ENCODE results near the gene RGS7BP.

DNA sequence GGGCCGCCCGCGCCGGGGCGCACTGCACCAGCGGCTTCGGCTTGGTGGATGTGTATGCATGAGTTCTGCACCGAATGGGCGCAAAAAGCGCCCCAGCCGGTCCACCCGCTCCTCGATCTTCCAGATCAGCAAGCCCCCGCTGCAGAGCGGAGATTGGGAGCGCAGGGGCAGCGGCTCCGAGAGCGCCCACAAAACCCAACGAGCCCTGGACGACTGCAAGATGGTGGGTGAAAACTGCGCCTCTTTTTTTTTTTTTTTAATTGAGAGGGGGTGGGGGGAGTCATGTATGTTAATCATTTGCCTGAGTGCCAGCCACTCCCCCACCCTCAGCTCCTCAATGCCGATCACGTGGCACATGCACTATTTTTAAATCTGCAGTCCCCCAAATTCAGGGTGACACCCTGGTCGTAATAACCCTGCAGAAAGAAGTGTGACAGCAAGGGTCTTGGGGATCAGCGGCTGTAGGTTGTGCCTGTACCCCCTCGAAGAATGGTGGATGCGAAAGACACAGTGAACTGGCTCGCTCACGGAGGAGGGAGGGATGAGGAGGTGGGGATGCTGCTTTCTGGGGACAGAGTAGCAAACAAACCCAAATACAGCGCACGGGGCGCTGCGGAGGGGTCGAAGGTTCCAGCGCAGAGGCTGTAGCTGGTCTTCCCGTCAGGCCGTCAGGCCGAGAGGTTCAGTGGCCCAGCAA lies 900 bp downstream of the RGS7BP start:
- TF ChIP-seq, protein P1, sequence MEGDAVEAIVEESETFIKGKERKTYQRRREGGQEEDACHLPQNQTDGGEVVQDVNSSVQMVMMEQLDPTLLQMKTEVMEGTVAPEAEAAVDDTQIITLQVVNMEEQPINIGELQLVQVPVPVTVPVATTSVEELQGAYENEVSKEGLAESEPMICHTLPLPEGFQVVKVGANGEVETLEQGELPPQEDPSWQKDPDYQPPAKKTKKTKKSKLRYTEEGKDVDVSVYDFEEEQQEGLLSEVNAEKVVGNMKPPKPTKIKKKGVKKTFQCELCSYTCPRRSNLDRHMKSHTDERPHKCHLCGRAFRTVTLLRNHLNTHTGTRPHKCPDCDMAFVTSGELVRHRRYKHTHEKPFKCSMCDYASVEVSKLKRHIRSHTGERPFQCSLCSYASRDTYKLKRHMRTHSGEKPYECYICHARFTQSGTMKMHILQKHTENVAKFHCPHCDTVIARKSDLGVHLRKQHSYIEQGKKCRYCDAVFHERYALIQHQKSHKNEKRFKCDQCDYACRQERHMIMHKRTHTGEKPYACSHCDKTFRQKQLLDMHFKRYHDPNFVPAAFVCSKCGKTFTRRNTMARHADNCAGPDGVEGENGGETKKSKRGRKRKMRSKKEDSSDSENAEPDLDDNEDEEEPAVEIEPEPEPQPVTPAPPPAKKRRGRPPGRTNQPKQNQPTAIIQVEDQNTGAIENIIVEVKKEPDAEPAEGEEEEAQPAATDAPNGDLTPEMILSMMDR (IDR thresholded peaks at IDR 0.05) = no peak
- TF ChIP-seq ZBTB21 (CRISPR knock-in tag; IDR thresholded peaks at IDR 0.05; ENCODE audit: borderline replicate concordance) (no peak), JUN (CRISPR knock-in tag; IDR thresholded peaks at IDR 0.05) (no peak), ZNF671 (CRISPR knock-in tag; IDR thresholded peaks at IDR 0.05) (no peak)
- TF ChIP-seq, protein P2, sequence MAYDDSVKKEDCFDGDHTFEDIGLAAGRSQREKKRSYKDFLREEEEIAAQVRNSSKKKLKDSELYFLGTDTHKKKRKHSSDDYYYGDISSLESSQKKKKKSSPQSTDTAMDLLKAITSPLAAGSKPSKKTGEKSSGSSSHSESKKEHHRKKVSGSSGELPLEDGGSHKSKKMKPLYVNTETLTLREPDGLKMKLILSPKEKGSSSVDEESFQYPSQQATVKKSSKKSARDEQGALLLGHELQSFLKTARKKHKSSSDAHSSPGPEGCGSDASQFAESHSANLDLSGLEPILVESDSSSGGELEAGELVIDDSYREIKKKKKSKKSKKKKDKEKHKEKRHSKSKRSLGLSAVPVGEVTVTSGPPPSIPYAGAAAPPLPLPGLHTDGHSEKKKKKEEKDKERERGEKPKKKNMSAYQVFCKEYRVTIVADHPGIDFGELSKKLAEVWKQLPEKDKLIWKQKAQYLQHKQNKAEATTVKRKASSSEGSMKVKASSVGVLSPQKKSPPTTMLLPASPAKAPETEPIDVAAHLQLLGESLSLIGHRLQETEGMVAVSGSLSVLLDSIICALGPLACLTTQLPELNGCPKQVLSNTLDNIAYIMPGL (CRISPR knock-in tag; IDR thresholded peaks at IDR 0.05) = peak; percentile 51; the same call in 1 of the 2 replicates
- TF ChIP-seq, protein P3, sequence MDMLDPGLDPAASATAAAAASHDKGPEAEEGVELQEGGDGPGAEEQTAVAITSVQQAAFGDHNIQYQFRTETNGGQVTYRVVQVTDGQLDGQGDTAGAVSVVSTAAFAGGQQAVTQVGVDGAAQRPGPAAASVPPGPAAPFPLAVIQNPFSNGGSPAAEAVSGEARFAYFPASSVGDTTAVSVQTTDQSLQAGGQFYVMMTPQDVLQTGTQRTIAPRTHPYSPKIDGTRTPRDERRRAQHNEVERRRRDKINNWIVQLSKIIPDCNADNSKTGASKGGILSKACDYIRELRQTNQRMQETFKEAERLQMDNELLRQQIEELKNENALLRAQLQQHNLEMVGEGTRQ (CRISPR knock-in tag; IDR thresholded peaks at IDR 0.05) = peak; percentile 83
- TF ChIP-seq, protein P4, sequence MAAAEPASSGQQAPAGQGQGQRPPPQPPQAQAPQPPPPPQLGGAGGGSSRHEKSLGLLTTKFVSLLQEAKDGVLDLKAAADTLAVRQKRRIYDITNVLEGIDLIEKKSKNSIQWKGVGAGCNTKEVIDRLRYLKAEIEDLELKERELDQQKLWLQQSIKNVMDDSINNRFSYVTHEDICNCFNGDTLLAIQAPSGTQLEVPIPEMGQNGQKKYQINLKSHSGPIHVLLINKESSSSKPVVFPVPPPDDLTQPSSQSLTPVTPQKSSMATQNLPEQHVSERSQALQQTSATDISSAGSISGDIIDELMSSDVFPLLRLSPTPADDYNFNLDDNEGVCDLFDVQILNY (CRISPR knock-in tag; IDR thresholded peaks at IDR 0.05) = no peak

Data from WTC11 (cell line).